Measurements from ENCODE around the gene PRM2.
A peak's percentile ranks its signal among the peaks of the same experiment; 100 is the strongest.

The PRM2 gene

GRCh38 chr16:11278681-11279628 lies 2.7 kb upstream of the PRM2 start:
- peak; percentile 81 for ATAC-seq
- H3K36me3 Mint-ChIP-seq: no peaks in the 10 kb centered on the region
- no peak overlapping the region for H3K4me3 Mint-ChIP-seq
- H3K27me3 Mint-ChIP-seq: no peaks in the 10 kb centered on the region
- peaks cover 18% of the 10 kb centered on the region for H3K4me1 Mint-ChIP-seq
- peak overlapping the region; percentile 84 for H3K27ac Mint-ChIP-seq
- H3K9me3 Mint-ChIP-seq: no peaks in the 10 kb centered on the region

GRCh38 chr16:11277607-11278337 lies 1.5 kb upstream of the PRM2 start:
- H3K36me3 Mint-ChIP-seq: no peaks in the 10 kb centered on the region
- H3K4me3 Mint-ChIP-seq: no peak overlapping the region
- no peaks in the 10 kb centered on the region for H3K27me3 Mint-ChIP-seq
- H3K27ac Mint-ChIP-seq: no peak overlapping the region
- ATAC-seq: no peak
- H3K9me3 Mint-ChIP-seq: no peaks in the 10 kb centered on the region
- peaks cover 18% of the 10 kb centered on the region for H3K4me1 Mint-ChIP-seq

- Mint-ChIP-seq H3K9me3 (no peaks in the 10 kb centered on the region), H3K4me1 (peaks cover 18% of the 10 kb centered on the region), H3K27ac (peak overlapping the region; percentile 1), H3K4me3 (no peak overlapping the region), H3K27me3 (no peaks in the 10 kb centered on the region), H3K36me3 (no peaks in the 10 kb centered on the region)
- no peak for ATAC-seq
These were observed 765 bp upstream of the PRM2 start for GRCh38 chr16:11276896-11277593.

GRCh38 chr16:11274964-11275363 lies 1.3 kb downstream of the PRM2 start:
- Mint-ChIP-seq H3K36me3 (no peaks in the 10 kb centered on the region), H3K27me3 (no peaks in the 10 kb centered on the region), H3K27ac (no peak overlapping the region), H3K9me3 (no peaks in the 10 kb centered on the region), H3K4me3 (no peak overlapping the region), H3K4me1 (peaks cover 15% of the 10 kb centered on the region)
- no peak for ATAC-seq

- no peak overlapping the region for H3K27ac Mint-ChIP-seq
- no peaks in the 10 kb centered on the region for H3K27me3 Mint-ChIP-seq
- H3K4me3 Mint-ChIP-seq: no peak overlapping the region
- ATAC-seq: no peak
- peaks cover 3% of the 10 kb centered on the region for H3K4me1 Mint-ChIP-seq
- no peaks in the 10 kb centered on the region for H3K36me3 Mint-ChIP-seq
- no peaks in the 10 kb centered on the region for H3K9me3 Mint-ChIP-seq
These were observed 2.5 kb downstream of the PRM2 start for GRCh38 chr16:11273721-11274324.

- Mint-ChIP-seq H3K27ac (no peak within 1 kb of the TSS), H3K4me1 (no peaks in the 10 kb centered on the region), H3K36me3 (no peaks in the 10 kb centered on the region), H3K9me3 (no peaks in the 10 kb centered on the region), H3K4me3 (no peak within 1 kb of the TSS), H3K27me3 (no peaks in the 10 kb centered on the region)
- ATAC-seq: no peak
These were observed 3.2 kb downstream of the PRM2 start, which contains the start of gene PRM3 for GRCh38 chr16:11272921-11273720. PRM3 (minus strand) TSS chr16:11273629; CDS start chr16:11273595, 34 bp downstream.

- Mint-ChIP-seq H3K27me3 (no peaks in the 10 kb centered on the region), H3K4me1 (no peaks in the 10 kb centered on the region), H3K4me3 (no peak overlapping the region), H3K36me3 (no peaks in the 10 kb centered on the region), H3K27ac (no peak overlapping the region), H3K9me3 (no peaks in the 10 kb centered on the region)
- ATAC-seq: no peak
These were observed 3.8 kb downstream of the PRM2 start for GRCh38 chr16:11272484-11272883.

GRCh38 chr16:11271610-11272009 lies 4.7 kb downstream of the PRM2 start:
- H3K27ac Mint-ChIP-seq: no peak overlapping the region
- no peaks in the 10 kb centered on the region for H3K27me3 Mint-ChIP-seq
- no peak for ATAC-seq
- H3K4me3 Mint-ChIP-seq: no peak overlapping the region
- H3K4me1 Mint-ChIP-seq: no peaks in the 10 kb centered on the region
- H3K9me3 Mint-ChIP-seq: no peaks in the 10 kb centered on the region
- no peaks in the 10 kb centered on the region for H3K36me3 Mint-ChIP-seq

- ATAC-seq: no peak
- H3K9me3 Mint-ChIP-seq: no peaks in the 10 kb centered on the region
- H3K27me3 Mint-ChIP-seq: no peaks in the 10 kb centered on the region
- no peak overlapping the region for H3K27ac Mint-ChIP-seq
- H3K4me3 Mint-ChIP-seq: no peak overlapping the region
- H3K36me3 Mint-ChIP-seq: no peaks in the 10 kb centered on the region
- no peaks in the 10 kb centered on the region for H3K4me1 Mint-ChIP-seq
These were observed 5.6 kb downstream of the PRM2 start for GRCh38 chr16:11270602-11271162.

GRCh38 chr16:11268921-11269375 lies 7.3 kb downstream of the PRM2 start, which contains the start of gene TNP2:
TNP2 (minus strand) TSS chr16:11269325; CDS start chr16:11269262, 63 bp downstream.
- H3K27me3 Mint-ChIP-seq: no peaks in the 10 kb centered on the region
- peak within 1 kb of the TSS; percentile 3 for H3K27ac Mint-ChIP-seq
- H3K9me3 Mint-ChIP-seq: no peaks in the 10 kb centered on the region
- H3K4me3 Mint-ChIP-seq: no peak within 1 kb of the TSS
- no peaks in the 10 kb centered on the region for H3K36me3 Mint-ChIP-seq
- ATAC-seq: no peak
- H3K4me1 Mint-ChIP-seq: peaks cover 10% of the 10 kb centered on the region

- Mint-ChIP-seq H3K4me1 (peaks cover 21% of the 10 kb centered on the region), H3K27me3 (no peaks in the 10 kb centered on the region), H3K36me3 (no peaks in the 10 kb centered on the region), H3K4me3 (no peak overlapping the region), H3K27ac (no peak overlapping the region), H3K9me3 (no peaks in the 10 kb centered on the region)
- no peak for ATAC-seq
These were observed 11.2 kb downstream of the PRM2 start for GRCh38 chr16:11265124-11265523.

- Mint-ChIP-seq H3K9me3 (no peaks in the 10 kb centered on the region), H3K27ac (peak overlapping the region; percentile 74), H3K27me3 (no peaks in the 10 kb centered on the region), H3K4me3 (no peak overlapping the region), H3K36me3 (no peaks in the 10 kb centered on the region), H3K4me1 (peaks cover 21% of the 10 kb centered on the region)
- ATAC-seq: peak; percentile 58
These were observed 12.0 kb downstream of the PRM2 start for GRCh38 chr16:11264155-11264832.

GRCh38 chr16:11263737-11264136 lies 12.5 kb downstream of the PRM2 start:
- H3K4me1 Mint-ChIP-seq: peaks cover 26% of the 10 kb centered on the region
- ATAC-seq: peak; percentile 67

More at GRCh38 chr16:11263737-11264136, 12.5 kb downstream of the PRM2 start:
- H3K9me3 Mint-ChIP-seq: no peaks in the 10 kb centered on the region
- no peaks in the 10 kb centered on the region for H3K36me3 Mint-ChIP-seq
- no peaks in the 10 kb centered on the region for H3K27me3 Mint-ChIP-seq
- H3K4me3 Mint-ChIP-seq: no peak overlapping the region
- H3K27ac Mint-ChIP-seq: peak overlapping the region; percentile 74

Data from stimulated activated memory B cell treated with anti-CD40 and anti-IgM and Interleukin-4, amounts not matched to agents 10 μg/mL and 1 μg/mL and 100 μg/mL, for 72 hours (primary cell).